ENCODE data around the gene CSH2.
A peak's percentile ranks its signal among the peaks of the same experiment; 100 is the strongest.

The CSH2 gene

DNA sequence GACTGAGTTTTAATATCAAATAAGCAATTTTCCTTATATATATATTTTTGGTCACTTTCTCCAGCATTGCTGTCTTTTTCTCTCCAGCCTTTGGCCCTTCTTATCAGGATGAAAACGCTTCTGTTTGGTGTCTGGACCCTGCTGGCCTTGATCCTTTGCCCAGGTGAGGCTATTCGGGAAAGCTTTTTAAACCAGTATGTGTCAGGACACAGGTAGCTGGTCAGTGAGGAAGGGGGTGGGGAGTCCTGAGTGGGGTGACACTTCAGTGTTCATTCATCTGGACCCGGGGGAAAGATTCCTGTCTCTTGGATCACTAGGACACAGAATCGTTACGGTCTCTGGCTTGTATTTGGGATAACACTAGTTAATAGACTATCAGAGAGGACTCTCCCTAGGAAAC is 18.8 kb downstream of the CSH2 start:
- DNase-seq: no peak

GRCh38 chr17:63853260-63853659 is 20.2 kb downstream of the CSH2 start:
- no peak for DNase-seq

GRCh38 chr17:63850401-63850800 is 23.1 kb downstream of the CSH2 start:
- DNase-seq: no peak

DNA sequence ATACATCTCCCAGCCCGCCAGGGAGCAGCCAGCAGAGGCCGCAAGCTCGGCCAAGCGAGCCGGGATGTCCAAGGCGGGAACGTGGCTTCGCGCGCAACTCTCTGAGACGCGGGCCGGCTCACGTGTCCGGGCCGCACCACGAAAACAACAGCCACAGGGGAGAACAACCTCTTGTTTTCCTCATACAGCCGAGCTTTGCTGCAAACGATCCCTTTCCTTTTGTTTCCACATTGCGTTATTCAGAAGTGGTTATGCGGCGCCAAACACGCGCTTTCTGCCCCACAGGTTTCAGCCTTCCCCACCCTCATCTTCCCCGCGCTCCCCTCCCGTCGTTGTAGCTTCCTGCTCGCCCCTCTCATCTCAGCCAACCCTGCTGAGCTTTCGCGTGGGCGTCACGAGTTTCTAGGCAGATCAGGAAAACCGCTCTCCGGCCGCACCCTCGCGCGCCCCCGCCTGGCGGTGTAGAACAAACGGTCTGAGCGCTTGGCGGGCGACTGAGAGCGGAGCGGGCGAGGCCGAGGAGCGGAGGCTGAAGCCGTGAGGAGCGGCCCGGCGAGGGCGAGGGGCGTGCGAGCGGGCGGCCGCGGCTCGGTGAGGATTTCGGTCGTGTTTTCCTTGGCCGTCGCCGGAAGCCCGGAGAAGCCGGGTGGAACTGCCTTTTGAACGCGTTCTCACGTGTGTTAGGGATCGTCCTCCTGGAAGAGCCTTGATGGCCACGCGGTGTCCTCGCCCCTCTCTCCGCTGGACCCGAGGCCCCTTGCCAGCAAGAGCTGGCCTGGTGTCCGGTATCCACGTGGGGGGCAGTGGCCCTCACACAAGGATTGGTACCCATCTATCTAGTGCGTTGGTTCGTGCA is 24.4 kb downstream of the CSH2 start:
- peak; percentile 44 to 84 for DNase-seq

DNA sequence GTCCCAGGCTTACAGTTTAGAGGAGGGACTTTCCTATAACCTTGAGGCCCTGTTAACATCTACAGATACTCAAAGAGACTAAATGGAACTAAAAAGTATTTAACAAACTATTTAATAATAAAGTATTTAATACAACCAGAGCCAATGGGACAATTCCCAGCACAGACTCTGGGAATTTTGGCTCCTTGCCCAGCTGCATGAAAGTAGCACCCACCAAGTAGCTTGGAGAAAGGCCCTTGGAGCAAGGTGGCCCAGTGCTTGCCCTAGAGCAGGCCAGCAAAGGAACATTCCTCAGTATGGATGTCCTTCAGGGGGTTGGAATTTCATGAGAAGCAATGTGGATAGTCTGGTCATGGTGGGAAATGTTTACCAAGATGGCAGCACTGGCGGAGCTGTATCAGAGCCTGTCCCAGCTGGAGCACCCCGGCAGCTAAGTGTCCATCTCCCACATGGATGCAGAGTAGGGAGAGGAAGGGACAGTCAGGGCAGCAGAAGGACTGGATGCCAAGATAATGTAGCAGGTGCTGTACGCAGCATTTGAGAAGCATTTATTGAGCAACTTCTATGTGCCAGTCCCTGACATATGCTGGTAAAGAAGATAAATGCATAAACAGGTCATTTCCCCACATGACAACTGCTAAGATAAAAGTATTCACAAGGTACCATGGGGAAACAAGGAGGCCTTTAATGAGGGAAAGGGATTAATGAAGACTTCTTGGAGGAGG is 25.8 kb downstream of the CSH2 start:
- DNase-seq: no peak

DNA sequence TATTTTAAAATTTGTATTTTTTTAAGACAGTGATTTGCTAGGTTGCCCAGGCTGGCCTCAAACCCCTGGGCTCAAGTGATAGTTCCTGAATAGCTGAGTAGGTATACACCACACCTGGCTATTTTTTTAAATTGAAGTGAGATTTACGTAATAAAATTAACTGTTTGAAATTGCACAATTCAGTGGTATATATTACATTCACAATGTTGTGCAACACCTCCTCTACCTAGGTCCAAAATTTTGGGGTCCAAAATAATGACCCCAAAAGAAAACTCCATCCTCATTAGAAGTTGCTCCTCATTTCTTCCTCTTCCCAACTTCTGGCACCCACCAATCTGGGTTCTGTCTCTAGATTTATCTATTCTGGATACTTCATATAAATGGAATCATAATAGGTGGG is 28.0 kb downstream of the CSH2 start:
- DNase-seq: no peak

GRCh38 chr17:63843910-63844677 is 29.4 kb downstream of the CSH2 start:
- DNase-seq: no peak

- DNase-seq: peak in 1 of 2 experiments; percentile 18
Observed at GRCh38 chr17:63843387-63843888, 30.0 kb downstream of the CSH2 start.

GRCh38 chr17:63842540-63843386 is 30.7 kb downstream of the CSH2 start, which contains the start of gene SMARCD2:
Gene SMARCD2, minus strand, starts transcription at chr17:63842685. Its CDS starts 11 bp downstream, at chr17:63842674.
- peak; percentile 100 for DNase-seq

DNA sequence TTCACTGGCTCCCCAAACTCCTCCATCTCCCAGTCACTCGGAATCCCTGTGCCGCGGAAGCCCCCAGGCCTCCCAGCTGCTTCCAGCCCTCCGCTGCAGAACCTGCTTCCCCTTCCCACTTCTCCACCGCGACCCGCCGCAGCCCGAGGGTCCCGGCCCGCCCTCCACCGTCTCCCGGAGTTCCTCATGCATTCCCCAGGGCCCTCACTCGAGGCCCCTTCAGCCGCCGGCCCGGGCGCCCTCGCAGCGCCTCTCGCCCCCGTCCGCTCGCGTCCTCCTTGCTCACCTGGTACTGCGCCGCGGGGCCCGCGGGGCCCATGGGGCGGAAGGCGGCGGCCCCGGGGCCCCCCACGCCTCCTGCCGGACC is 31.3 kb downstream of the CSH2 start:
- DNase-seq: peak; percentile 35 to 61

GRCh38 chr17:63841350-63842172 is 31.9 kb downstream of the CSH2 start:
- DNase-seq: peak in 1 of 2 experiments; percentile 58

DNA sequence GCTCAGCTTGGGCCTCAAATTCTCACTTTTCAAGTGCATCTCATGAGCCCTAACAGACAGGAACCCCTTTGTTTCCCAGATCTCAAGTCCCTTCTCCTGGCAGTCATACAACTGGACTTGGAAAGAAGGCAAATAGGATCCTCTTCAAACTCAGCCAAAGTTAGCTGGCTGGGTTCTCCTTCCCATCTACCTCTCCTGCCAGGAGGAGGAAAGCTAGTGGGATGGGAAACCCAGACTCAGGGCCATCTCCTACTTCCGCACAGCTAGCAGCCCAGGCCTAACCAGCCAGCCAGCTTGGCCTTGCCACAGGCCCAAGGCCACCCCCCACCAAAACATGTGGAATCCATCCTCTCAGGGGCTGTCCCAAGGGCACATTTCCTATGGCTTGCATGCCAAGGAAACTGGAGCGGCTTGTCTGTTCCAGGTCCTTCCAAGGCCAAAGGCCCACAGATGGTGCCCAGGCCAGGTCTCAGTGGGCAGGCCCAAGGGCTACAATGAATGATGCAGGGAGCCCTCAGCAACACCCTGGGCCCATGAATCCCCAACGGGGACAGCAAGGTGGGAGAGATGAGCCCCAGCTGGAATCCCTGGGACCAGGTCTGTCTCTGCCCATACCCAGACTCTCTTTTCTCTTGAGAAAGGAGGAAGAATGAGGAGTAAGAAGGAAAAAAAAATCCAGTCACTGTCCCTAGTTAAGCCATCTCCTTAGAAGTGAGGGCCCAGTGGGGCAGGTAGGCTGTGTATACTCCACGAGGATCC is 32.7 kb downstream of the CSH2 start:
- no peak for DNase-seq

- DNase-seq: no peak
Observed at GRCh38 chr17:63838631-63839171, 34.8 kb downstream of the CSH2 start.

DNA sequence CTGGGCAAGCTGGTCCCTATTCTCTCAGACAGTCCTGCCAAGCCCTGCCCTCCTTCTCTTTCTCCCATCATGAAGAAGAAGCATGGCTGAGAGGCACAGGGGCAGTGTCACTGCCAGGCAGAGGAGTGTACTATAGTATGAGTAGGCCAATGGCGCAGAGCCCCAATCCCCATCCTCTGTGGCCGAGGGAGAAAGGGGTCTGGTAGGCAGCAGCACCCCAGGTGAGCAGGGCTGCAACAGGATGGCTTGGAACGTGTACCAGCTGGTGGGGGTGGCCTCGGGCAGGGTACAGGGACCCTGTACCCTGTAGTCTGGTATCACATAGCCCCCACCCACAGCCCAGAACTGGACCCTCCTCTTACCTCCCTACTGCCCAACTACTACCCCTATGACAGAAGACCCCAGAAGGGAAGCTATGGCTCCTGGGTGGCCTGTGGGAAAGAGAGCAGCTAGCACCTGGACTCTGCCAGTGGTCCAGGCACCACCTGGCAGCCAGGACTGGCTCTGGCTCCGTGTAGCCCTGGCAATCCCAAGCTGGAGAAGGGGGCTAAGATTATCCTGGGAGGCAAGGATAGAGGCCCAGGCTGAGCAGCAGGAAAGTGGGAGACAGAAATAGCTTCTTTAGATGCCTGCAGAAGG is 35.4 kb downstream of the CSH2 start:
- peak in 1 of 2 experiments; percentile 28 for DNase-seq

DNA sequence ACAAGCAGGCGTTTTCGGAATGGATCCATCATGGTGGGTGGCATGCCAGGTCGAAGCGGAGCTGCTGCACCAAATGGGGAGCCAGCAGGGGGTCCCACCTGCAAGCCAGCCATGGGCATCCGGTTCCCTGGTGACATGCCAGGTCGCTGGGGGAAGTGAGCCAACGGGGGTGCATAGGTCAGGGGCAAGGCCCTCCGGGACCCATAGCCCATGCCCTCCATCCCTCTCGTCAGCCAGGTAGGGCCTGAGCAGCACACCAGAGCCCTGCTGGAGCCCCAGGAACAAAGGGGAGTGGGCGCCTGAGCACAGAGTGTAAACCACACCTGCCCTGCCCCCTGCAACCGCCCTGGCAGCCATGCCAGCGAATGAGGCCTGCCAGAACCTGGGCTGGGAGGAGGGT is 36.0 kb downstream of the CSH2 start:
- DNase-seq: no peak

- no peak for DNase-seq
Observed at GRCh38 chr17:63836811-63837210, 36.7 kb downstream of the CSH2 start.

DNA sequence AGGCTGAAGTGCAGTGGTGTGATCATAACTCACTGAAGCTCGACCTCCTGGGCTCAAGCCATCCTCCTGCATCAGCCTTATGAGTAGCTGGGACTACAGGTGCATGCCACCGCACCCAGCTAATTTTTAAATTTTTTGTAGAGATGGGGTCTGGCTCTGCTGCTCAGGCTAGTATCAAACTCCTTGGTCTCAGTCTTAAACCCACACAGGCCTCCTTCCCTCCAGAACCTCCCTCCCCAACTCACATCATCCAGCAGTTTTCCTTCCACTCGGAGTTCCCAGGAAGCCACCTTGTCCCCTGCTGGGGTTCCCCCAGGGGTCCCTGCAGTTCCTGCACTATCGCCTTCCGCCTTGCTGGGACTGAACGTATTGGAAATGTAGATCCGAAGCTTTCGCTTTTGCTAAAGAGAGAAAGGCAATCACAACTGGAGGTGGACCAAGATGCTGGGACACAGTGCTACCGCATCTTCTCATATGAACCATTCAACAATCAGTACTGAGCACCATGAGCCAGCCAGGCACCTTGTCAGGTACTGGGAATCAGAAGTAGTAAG is 38.2 kb downstream of the CSH2 start:
- DNase-seq: no peak

DNA sequence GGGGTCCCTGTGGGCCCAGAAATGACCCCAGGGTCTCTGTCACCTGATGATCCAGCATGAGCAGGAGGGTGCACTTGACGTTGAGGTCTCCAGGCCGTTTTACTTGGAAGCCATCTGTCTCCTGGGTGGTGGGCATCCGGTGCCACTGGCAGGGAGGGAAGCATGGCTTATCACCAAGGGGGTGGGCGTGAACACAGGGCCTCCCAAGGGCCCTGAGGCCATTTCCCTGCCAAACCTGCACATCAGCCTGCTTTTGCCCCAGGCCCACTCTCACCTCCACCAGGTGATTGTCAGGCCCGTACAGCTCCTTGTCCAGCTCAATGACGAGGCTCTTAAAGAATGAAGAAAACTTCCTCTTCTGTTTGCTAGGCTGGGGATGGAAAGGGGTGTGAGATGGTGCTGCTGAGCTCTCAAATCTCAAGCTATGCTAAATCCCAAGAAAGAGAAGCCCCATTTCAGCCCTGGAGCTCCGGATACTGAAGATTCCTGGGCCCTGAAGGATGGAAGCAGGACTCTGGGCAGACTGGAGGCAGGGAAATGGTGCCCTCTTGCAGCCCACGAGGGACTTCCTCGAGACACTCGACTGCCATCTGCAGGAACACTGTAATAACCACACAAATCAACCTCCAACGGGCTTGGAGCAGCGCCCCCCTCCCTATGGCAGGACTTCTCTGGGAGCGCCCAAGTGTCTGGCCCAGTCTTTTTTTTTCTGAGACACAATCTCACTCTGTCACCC is 38.9 kb downstream of the CSH2 start:
- peak; percentile 71 to 90 for DNase-seq

All from NCI-H524 (cell line).